HEK293 (cell line): ENCODE data around the gene PRRT1.

Experiments used
- CTCF ChIA-PET: fragments of 350-600 bp; formaldehyde crosslinking; extraction: SDS; loops from one replicate; lab custom pipeline; 2021; ENCODE audit warnings: antibody characterized with exemption; lab: Yijun Ruan, JAX
- POLR2A ChIA-PET: fragments of 300-600 bp; formaldehyde crosslinking; extraction: SDS; loops from one replicate; lab custom pipeline; 2020; ENCODE audit warnings: antibody characterized with exemption, inconsistent platforms; lab: Yijun Ruan, JAX
- H3K27ac ChIP-seq: fragments of 200-500 bp; sonication (Bioruptor generic); 2 replicates; pipeline ENCODE4 v1.5.1; 2014; ENCODE audit warnings: low read depth, low read length, control low read depth, inconsistent platforms; ENCODE audit errors: extremely low read depth
- H3K36me3 ChIP-seq, 2 experiments: fragments of 200-500 bp in 1 of 2; sonication (Bioruptor generic) in 1 of 2; 1 replicate in 1 of 2; 2 replicates in 1 of 2; pipeline ENCODE4 v1.5.1; 2014 to 2017; ENCODE audit warnings: inconsistent platforms in 2 of 2, low read length in 2 of 2; ENCODE audit not compliant: control insufficient read depth in 2 of 2, insufficient read depth in 1 of 2
- H3K4me1 ChIP-seq: fragments of 200-500 bp; sonication (Bioruptor generic); 2 replicates; pipeline ENCODE4 v1.5.1; 2014; ENCODE audit warnings: mild to moderate bottlenecking, low read length, inconsistent platforms; ENCODE audit not compliant: control insufficient read depth, insufficient read depth
- H3K4me3 ChIP-seq: 2 replicates; pipeline ENCODE4 v1.5.1; 2011; ENCODE audit warnings: low read depth, mild to moderate bottlenecking, control low read depth, low read length, moderate library complexity
- H3K9me3 ChIP-seq: fragments of 200-500 bp; sonication (Bioruptor generic); 2 replicates; pipeline ENCODE4 v1.5.1; 2014; ENCODE audit warnings: low read depth, low read length, inconsistent platforms; ENCODE audit not compliant: control insufficient read depth, insufficient read depth
- GLIS2 ChIP-seq: fragments of 450-650 bp; formaldehyde crosslinking; IDR thresholded peaks from 2 replicates; pipeline ENCODE4 v1.5.1; 2016; ENCODE audit warnings: missing biosample characterization, missing genetic modification characterization
- HOXD13 ChIP-seq: sonication (generic); formaldehyde crosslinking; IDR thresholded peaks from 2 replicates; pipeline ENCODE4 v1.8.0; 2022; ENCODE audit warnings: missing genetic modification reagents, borderline replicate concordance
- KLF16 ChIP-seq: fragments of 450-650 bp; formaldehyde crosslinking; IDR thresholded peaks from 2 replicates; pipeline ENCODE4 v1.5.1; 2017; ENCODE audit warnings: missing biosample characterization, missing genetic modification characterization
- OVOL3 ChIP-seq: fragments of 450-650 bp; formaldehyde crosslinking; IDR thresholded peaks from 2 replicates; pipeline ENCODE4 v1.5.1; 2016; ENCODE audit warnings: missing biosample characterization, missing genetic modification characterization
- TRIM28 ChIP-seq: IDR thresholded peaks from 2 replicates; pipeline ENCODE4 v1.6.1; 2011; ENCODE audit warnings: low read length, control low read depth, borderline replicate concordance
- ZBTB1 ChIP-seq: fragments of 450-650 bp; formaldehyde crosslinking; IDR thresholded peaks from 2 replicates; pipeline ENCODE4 v1.5.1; 2016; ENCODE audit warnings: missing biosample characterization, missing genetic modification characterization
- ZFP3 ChIP-seq: fragments of 450-650 bp; formaldehyde crosslinking; IDR thresholded peaks from 2 replicates; pipeline ENCODE4 v1.5.1; 2016; ENCODE audit warnings: low read depth, missing biosample characterization, missing genetic modification characterization
- ZNF133 ChIP-seq: fragments of 450-650 bp; formaldehyde crosslinking; IDR thresholded peaks from 2 replicates; pipeline ENCODE4 v1.5.1; 2016; ENCODE audit warnings: missing biosample characterization, missing genetic modification characterization
- ZNF19 ChIP-seq: fragments of 450-650 bp; formaldehyde crosslinking; IDR thresholded peaks from 2 replicates; pipeline ENCODE4; 2016; ENCODE audit warnings: missing biosample characterization, missing genetic modification characterization, low read depth
- ZNF202 ChIP-seq: fragments of 450-650 bp; formaldehyde crosslinking; IDR thresholded peaks from 2 replicates; pipeline ENCODE4 v1.5.1; 2016; ENCODE audit warnings: missing biosample characterization, missing genetic modification characterization, borderline replicate concordance
- ZNF24 ChIP-seq: fragments of 450-650 bp; formaldehyde crosslinking; IDR thresholded peaks from 2 replicates; pipeline ENCODE4 v1.5.1; 2016; ENCODE audit warnings: missing biosample characterization, missing genetic modification characterization
- ZNF426 ChIP-seq: fragments of 450-650 bp; formaldehyde crosslinking; IDR thresholded peaks from 2 replicates; pipeline ENCODE4 v1.5.1; 2017; ENCODE audit warnings: missing biosample characterization, missing genetic modification characterization, mild to moderate bottlenecking, inconsistent platforms, moderate library complexity
- ZNF530 ChIP-seq: fragments of 450-650 bp; formaldehyde crosslinking; IDR thresholded peaks from 2 replicates; pipeline ENCODE4 v1.5.1; 2016; ENCODE audit warnings: low read depth, missing biosample characterization, missing genetic modification characterization
- ZNF624 ChIP-seq: fragments of 450-650 bp; formaldehyde crosslinking; IDR thresholded peaks from 2 replicates; pipeline ENCODE4 v1.5.1; 2017; ENCODE audit warnings: missing biosample characterization, missing genetic modification characterization
- ZNF670 ChIP-seq: fragments of 450-650 bp; formaldehyde crosslinking; IDR thresholded peaks from 2 replicates; pipeline ENCODE4 v1.5.1; 2016; ENCODE audit warnings: missing biosample characterization, missing genetic modification characterization, low read depth
- ZNF777 ChIP-seq: fragments of 450-650 bp; formaldehyde crosslinking; IDR thresholded peaks from 2 replicates; pipeline ENCODE4 v1.5.1; 2017; ENCODE audit warnings: missing biosample characterization, missing genetic modification characterization, borderline replicate concordance
- TF ChIP-seq, protein P1 (sequence below): sonication (generic); formaldehyde crosslinking; IDR thresholded peaks from 2 replicates; pipeline ENCODE4 v1.8.1; 2022; ENCODE audit warnings: mild to moderate bottlenecking, moderate library complexity, missing genetic modification reagents
- TF ChIP-seq, protein P2 (sequence below): fragments of 450-650 bp; formaldehyde crosslinking; IDR thresholded peaks from 2 replicates; pipeline ENCODE4 v1.5.1; 2016; ENCODE audit warnings: missing biosample characterization, missing genetic modification characterization, low read depth
- TF ChIP-seq, protein P3 (sequence below): fragments of 450-650 bp; formaldehyde crosslinking; IDR thresholded peaks from 2 replicates; pipeline ENCODE4 v1.5.1; 2016; ENCODE audit warnings: missing biosample characterization, missing genetic modification characterization
- TF ChIP-seq, protein P4 (sequence below): fragments of 450-650 bp; formaldehyde crosslinking; IDR thresholded peaks from 2 replicates; pipeline ENCODE4 v1.5.1; 2016; ENCODE audit warnings: missing biosample characterization, missing genetic modification characterization

The PRRT1 gene

DNA sequence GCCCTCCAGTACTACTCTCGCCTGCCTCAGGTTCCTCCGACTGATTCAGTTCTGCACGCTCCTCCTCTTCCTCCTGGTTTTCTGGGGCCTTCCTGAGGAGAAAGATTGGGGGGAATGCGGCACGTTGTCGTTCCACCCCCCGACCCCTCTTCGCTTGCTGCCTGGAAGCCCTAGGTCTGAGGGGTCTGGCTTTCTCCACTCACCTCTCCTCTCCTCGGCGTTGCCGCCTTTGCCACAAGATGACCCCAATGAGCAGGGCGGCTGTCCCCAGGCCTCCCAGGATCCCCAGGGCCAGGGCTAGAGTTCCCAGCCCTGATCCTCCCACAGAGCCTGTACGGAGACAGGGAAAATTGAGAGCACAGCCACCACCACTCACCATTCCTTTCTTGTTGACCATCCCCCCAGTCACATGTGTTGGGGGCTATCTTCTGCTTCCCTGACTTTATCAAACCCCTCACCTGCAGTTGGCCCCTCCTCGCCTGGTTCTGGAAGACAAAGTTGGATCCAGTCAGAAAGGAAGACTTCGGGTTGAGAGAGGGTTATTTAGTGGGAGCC is 29.5 kb upstream of the PRRT1 start:
- Histone ChIP-seq H3K9me3 (no peaks in the 10 kb centered on the region), H3K36me3 (peaks cover 0 to 50% of the 10 kb centered on the region in 2 experiments; a peak in 2 of 3 replicates), H3K4me3 (no peak overlapping the region), H3K27ac (no peak overlapping the region), H3K4me1 (peaks cover 13% of the 10 kb centered on the region)
- ChIA-PET CTCF (interaction anchor here (0.9 kb wide), 1 partner anchor 12 kb away, joined by 3 read pairs; no protein-coding TSS in a partner anchor), POLR2A (interaction anchor here (3.0 kb wide), 1 partner anchor 14 kb away, joined by 19 read pairs; no protein-coding TSS in a partner anchor)
- TF ChIP-seq GLIS2 (tag by site-specific recombination), result no peak
- TF ChIP-seq KLF16, result no peak
- TF ChIP-seq ZNF202, result no peak
- TF ChIP-seq ZNF777 (tag by site-specific recombination), result no peak
- TF ChIP-seq, protein P1, sequence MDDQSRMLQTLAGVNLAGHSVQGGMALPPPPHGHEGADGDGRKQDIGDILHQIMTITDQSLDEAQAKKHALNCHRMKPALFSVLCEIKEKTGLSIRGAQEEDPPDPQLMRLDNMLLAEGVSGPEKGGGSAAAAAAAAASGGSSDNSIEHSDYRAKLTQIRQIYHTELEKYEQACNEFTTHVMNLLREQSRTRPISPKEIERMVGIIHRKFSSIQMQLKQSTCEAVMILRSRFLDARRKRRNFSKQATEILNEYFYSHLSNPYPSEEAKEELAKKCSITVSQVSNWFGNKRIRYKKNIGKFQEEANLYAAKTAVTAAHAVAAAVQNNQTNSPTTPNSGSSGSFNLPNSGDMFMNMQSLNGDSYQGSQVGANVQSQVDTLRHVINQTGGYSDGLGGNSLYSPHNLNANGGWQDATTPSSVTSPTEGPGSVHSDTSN (CRISPR knock-in tag), result no peak
- TF ChIP-seq ZNF19 (tag by site-specific recombination), result no peak
- TF ChIP-seq ZFP3 (tag by site-specific recombination), result no peak
- TF ChIP-seq HOXD13, result no peak
- TF ChIP-seq TRIM28, result no peak
- TF ChIP-seq, protein P2, sequence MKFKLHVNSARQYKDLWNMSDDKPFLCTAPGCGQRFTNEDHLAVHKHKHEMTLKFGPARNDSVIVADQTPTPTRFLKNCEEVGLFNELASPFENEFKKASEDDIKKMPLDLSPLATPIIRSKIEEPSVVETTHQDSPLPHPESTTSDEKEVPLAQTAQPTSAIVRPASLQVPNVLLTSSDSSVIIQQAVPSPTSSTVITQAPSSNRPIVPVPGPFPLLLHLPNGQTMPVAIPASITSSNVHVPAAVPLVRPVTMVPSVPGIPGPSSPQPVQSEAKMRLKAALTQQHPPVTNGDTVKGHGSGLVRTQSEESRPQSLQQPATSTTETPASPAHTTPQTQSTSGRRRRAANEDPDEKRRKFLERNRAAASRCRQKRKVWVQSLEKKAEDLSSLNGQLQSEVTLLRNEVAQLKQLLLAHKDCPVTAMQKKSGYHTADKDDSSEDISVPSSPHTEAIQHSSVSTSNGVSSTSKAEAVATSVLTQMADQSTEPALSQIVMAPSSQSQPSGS, result no peak
- TF ChIP-seq ZNF530, result no peak
- TF ChIP-seq ZNF24 (tag by site-specific recombination), result no peak
- TF ChIP-seq ZNF670, result no peak
- TF ChIP-seq OVOL3, result no peak
- TF ChIP-seq, protein P3, sequence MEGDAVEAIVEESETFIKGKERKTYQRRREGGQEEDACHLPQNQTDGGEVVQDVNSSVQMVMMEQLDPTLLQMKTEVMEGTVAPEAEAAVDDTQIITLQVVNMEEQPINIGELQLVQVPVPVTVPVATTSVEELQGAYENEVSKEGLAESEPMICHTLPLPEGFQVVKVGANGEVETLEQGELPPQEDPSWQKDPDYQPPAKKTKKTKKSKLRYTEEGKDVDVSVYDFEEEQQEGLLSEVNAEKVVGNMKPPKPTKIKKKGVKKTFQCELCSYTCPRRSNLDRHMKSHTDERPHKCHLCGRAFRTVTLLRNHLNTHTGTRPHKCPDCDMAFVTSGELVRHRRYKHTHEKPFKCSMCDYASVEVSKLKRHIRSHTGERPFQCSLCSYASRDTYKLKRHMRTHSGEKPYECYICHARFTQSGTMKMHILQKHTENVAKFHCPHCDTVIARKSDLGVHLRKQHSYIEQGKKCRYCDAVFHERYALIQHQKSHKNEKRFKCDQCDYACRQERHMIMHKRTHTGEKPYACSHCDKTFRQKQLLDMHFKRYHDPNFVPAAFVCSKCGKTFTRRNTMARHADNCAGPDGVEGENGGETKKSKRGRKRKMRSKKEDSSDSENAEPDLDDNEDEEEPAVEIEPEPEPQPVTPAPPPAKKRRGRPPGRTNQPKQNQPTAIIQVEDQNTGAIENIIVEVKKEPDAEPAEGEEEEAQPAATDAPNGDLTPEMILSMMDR (tag by site-specific recombination), result no peak
- no peak for TF ChIP-seq ZNF133 (tag by site-specific recombination)
- no peak for TF ChIP-seq ZBTB1 (tag by site-specific recombination)
- TF ChIP-seq, protein P4, sequence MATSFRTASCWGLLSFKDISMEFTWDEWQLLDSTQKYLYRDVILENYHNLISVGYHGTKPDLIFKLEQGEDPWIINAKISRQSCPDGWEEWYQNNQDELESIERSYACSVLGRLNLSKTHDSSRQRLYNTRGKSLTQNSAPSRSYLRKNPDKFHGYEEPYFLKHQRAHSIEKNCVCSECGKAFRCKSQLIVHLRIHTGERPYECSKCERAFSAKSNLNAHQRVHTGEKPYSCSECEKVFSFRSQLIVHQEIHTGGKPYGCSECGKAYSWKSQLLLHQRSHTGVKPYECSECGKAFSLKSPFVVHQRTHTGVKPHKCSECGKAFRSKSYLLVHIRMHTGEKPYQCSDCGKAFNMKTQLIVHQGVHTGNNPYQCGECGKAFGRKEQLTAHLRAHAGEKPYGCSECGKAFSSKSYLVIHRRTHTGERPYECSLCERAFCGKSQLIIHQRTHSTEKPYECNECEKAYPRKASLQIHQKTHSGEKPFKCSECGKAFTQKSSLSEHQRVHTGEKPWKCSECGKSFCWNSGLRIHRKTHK (tag by site-specific recombination), result no peak

DNA sequence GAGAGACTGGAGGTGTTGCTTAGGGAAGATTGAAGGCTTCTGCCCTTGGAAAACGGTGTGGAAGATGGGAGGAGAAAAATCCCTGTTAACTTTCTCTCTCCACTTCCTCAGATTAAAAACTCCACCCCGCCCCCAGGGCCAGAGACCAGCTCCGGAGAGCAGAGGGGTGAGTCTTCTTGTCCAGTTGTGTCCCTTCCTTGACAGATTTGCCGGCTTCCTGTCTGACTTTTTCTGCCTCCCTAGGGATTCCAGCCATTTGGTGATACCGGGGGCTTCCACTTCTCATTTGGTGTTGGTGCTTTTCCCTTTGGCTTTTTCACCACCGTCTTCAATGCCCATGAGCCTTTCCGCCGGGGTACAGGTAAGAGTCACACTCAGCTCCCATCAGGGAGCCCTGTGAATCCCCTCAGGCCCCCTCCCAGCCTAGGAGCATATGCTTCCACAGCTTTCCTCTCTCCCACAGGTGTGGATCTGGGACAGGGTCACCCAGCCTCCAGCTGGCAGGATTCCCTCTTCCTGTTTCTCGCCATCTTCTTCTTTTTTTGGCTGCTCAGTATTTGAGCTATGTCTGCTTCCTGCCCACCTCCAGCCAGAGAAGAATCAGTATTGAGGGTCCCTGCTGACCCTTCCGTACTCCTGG is 28.1 kb upstream of the PRRT1 start:
- Histone ChIP-seq H3K4me3 (no peak overlapping the region), H3K27ac (no peak overlapping the region), H3K9me3 (no peaks in the 10 kb centered on the region), H3K4me1 (peaks cover 14% of the 10 kb centered on the region), H3K36me3 (peaks cover 0 to 46% of the 10 kb centered on the region in 2 experiments; a peak in 2 of 3 replicates)
- ChIA-PET POLR2A (interaction anchor here (0.8 to 1.6 kb wide), 7 partner anchors 9 to 788 kb away, joined by 3 to 10 read pairs (median 5); partner anchors contain the start of genes BRD2, HSPA1B and PBX2), CTCF (interaction anchor here (1.6 kb wide), 1 partner anchor 16 kb away, joined by 9 read pairs; no protein-coding TSS in a partner anchor)
- TF ChIP-seq ZNF426 (tag by site-specific recombination) (no peak), ZNF624 (tag by site-specific recombination) (no peak)
